Fibroblast of pulmonary artery (primary cell): Measurements from ENCODE around the gene CTBP2.
"Not testable (repeated sequence)": the region's sequence is repeated elsewhere in the genome, so short reads cannot be mapped to it uniquely, and the experiment has no call there.

ENCODE experiments used
- DNase-seq: peaks from one replicate; pipeline ENCODE4 v3.0.0-alpha.2; 2010; ENCODE audit warnings: low read depth
- H3K4me3 ChIP-seq: replicated peaks from 2 replicates; pipeline ENCODE4 v1.5.1; 2011; ENCODE audit warnings: low read depth, mild to moderate bottlenecking, control low read depth, low read length, moderate library complexity
- TF ChIP-seq, protein P1 (sequence below): IDR thresholded peaks from 2 replicates; pipeline ENCODE4 v1.5.1; 2011; ENCODE audit warnings: mild to moderate bottlenecking, control low read depth, low read length, inconsistent platforms; ENCODE audit errors: missing control alignments

CTBP2 gene

DNA sequence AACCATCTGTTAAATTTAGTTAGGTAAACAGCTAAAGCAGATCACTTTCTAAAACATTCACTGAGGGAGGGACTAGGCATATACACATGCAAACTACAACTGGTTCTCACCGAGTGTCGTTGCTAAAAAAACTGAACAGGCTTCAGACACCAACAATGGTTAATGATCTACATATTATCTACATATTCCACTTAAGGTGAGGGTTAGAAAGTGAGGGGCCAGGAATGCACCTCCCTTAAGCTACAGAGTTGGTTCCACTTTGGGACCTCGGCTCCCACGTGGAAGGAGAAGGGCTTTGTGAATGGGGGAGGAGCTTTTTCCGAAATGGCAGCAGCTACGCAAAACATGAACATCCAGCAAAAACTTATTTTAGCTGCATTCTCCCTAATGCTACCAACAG lies 5.8 kb downstream of the CTBP2 start:
- no peak overlapping the region for H3K4me3 ChIP-seq
- DNase-seq, result no peak
- TF ChIP-seq, protein P1, sequence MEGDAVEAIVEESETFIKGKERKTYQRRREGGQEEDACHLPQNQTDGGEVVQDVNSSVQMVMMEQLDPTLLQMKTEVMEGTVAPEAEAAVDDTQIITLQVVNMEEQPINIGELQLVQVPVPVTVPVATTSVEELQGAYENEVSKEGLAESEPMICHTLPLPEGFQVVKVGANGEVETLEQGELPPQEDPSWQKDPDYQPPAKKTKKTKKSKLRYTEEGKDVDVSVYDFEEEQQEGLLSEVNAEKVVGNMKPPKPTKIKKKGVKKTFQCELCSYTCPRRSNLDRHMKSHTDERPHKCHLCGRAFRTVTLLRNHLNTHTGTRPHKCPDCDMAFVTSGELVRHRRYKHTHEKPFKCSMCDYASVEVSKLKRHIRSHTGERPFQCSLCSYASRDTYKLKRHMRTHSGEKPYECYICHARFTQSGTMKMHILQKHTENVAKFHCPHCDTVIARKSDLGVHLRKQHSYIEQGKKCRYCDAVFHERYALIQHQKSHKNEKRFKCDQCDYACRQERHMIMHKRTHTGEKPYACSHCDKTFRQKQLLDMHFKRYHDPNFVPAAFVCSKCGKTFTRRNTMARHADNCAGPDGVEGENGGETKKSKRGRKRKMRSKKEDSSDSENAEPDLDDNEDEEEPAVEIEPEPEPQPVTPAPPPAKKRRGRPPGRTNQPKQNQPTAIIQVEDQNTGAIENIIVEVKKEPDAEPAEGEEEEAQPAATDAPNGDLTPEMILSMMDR, result no peak

DNA sequence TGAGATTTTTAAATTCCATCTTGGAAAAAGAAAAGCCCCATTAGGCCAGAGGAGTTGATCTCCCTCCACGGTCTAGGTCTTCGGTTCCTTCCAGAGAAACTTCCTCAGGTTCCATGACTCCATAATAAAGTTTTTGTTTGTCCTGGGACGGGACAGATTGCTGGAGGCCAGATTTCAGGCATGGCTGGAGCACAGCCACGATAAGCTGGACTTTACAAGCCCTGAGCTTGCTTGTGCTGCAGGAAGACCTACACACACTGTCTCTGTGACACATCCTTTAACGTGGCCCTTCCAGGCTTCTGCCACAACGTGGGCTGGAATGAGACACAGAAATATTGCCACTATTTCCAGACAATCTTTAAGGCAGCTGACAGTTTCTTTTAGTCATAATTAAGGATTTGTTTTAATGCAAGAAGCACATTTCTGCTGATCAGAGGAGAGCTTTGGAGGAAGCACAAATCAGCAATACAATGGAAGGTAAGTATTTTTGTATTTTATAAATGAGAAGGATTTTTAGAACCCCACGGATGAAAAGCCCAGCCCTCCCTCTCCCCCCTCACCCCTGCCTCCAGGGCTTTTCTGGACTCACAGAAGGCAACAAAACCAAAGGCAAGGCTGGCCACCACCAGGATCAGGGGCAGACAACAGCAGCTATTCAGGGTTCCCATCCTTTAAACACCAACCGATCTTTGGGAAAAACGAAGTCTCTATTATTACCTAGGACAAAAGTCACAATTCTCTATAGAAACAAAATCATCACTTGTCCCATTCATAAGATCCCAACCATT lies 6.5 kb downstream of the CTBP2 start:
- TF ChIP-seq, protein P1, result no peak
- no peak overlapping the region for H3K4me3 ChIP-seq
- no peak for DNase-seq

DNA sequence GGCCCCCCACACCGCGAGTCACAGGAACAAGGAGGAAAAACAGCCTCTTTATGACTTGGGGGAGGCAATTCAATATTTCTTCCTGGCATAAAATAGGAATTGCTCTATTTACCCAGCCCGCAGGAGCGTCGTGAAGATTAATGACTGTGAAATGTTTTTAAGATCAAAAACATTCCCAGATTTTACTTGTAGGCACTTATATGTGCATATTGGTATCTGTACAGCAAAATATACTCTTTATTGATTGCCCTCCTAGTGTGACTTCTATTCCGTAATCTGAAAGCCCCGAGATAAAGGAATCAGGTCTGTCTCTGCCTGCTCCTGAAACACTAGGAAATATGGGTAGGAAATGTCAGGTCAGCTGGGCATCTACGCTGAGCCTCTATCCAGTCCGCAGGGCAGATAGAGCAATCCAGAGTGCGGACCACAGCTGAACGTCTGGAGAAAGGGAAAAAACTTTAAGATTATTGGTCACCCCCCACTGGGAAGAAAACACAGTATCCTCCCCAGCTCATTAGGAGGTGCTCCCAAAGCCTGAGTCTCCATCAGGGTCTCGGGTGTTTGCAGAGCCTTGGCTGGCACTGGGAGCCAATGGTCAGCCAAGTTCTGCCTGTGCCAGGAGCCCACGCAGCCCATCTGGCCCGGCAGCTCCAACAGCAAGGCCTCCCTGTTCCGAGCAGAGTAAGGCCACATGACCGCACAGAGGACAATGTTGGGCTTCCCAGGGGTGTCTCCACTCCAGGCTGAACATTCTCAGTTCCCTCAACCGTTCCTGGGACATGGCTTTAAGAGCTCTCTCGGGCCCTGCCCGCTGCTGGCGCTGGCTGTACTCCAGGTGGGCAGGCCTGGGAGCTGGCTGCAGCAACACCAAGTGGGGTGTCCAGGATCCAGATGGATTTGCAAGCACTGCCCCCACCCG lies 7.7 kb downstream of the CTBP2 start:
- H3K4me3 ChIP-seq, result no peak overlapping the region
- DNase-seq, result no peak
- TF ChIP-seq, protein P1, result no peak

DNA sequence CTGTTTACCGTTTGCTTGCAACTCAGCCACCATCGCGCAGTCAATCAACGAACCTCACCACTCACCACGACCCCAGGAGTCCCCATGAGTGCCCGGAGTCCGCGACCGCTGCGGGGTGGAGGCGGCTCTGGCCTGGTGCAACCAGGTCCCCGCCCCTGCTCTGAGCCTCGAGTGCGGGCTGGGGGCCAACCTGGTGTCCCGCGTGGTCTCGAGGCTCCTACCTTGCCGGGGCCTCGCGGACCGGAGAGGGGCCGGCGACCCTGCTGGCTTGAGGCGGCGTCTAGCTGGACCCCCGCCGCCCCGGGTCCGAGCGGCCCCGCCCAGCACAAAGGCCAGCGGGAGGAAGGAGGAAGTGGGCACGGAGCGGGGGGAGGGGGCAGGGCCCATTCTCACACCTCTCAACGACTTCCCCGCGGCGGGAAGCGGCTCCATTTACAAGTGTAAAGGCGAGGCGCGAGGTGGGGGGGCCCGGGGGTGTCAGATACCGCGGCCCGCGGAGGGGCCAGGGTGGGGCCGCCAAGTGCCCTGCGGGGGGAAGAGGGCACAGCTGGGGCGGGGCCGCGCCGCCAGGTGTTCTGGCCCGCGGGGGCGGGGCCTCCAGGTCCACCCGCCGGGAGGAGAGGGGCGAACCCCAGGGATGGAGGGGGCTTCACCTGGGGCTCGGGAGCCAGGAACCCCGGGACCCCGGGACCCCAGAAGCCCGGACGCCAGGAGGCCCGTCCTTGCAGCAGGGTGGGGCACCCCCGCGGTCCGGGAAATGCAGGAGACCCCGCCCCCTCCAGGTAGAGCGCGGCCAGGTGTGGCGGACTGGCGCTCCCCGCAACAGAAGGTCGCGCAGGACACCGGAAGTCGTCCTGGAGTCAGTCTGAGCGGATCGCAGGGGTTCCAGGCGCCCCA lies 8.6 kb downstream of the CTBP2 start:
- DNase-seq, result no peak
- TF ChIP-seq, protein P1, result no peak
- H3K4me3 ChIP-seq, result no peak overlapping the region

DNA sequence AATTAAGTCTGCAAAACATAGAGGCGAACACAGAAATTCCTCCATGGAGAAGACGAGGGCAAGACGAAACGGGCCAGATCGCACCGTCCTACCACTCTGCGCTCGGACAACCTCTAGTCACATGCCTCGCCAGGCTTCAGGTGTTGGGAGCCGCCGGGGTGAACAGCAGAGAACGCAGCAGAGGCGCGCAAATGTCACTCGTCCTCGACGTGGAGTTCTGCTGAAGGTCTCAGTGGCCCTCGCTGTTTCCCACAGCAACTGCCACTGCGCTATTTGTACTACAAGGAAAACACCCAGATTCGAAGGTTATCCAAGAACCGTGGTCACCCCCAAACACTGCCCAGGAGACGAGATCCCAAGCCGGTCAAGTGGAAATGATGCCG lies 9.2 kb downstream of the CTBP2 start:
- H3K4me3 ChIP-seq, result no peak overlapping the region
- TF ChIP-seq, protein P1, result no peak

DNA sequence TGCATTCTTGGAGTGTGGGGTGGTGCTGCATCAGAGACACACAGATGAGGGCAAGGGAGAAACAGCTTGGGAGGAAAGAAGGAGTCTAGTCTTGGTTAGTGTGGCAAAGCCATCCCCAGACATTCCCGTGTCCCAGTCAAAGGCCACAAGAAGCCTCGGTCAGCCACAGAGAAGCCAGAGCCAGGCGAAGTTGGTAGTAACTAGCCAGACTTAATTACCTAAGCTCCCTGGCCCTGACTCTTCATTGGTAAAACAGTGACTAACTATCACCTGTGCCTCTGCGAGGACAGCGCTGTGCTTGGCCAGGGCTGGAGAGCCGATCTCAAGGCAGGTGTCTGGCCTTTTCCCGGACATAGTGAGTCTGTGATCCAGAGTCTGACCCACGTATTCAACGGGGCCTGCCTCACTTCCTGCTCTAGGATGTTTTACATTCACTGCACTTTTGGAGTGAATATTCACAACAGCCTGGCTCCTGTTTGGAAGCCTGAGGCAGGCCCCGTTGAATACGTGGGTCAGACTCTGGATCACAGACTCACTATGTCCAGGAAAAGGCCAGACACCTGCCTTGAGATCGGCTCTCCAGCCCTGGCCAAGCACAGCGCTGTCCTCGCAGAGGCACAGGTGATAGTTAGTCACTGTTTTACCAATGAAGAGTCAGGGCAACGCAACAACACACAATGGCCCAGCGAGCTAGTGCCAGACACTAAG lies 9.8 kb downstream of the CTBP2 start:
- not testable (repeated sequence) for DNase-seq, H3K4me3 ChIP-seq

More for the DNA sequence above, 9.2 kb downstream of the CTBP2 start:
- no peak for DNase-seq
